Measurements from ENCODE around the gene PHLPP1. TPM values are rescaled to one million over a fixed set of nuclear protein-coding genes. Genes with fewer than 3 reads are reported as not detected.

Gene PHLPP1
- total and polyA plus RNA-seq, 10 donors = 1.2 to 10.6 (median 6.7) TPM

- H3K27me3 ChIP-seq (replicated peaks in 1 of 7) = peaks cover 0 to 17% (median 0%) of the 10 kb centered on the region in 7 donors
- H3K36me3 ChIP-seq = no peaks in the 10 kb centered on the region
- WGBS, 5 donors = 78 to 93% (median 85%) methylated on average over 1 of the region's 1 CpG
- no peak overlapping the region for H3K4me3 ChIP-seq
- no peak overlapping the region for H3K27ac ChIP-seq
- no peaks in the 10 kb centered on the region for H3K4me1 ChIP-seq
- H3K9me3 ChIP-seq = no peaks in the 10 kb centered on the region
- TF ChIP-seq, protein P1, sequence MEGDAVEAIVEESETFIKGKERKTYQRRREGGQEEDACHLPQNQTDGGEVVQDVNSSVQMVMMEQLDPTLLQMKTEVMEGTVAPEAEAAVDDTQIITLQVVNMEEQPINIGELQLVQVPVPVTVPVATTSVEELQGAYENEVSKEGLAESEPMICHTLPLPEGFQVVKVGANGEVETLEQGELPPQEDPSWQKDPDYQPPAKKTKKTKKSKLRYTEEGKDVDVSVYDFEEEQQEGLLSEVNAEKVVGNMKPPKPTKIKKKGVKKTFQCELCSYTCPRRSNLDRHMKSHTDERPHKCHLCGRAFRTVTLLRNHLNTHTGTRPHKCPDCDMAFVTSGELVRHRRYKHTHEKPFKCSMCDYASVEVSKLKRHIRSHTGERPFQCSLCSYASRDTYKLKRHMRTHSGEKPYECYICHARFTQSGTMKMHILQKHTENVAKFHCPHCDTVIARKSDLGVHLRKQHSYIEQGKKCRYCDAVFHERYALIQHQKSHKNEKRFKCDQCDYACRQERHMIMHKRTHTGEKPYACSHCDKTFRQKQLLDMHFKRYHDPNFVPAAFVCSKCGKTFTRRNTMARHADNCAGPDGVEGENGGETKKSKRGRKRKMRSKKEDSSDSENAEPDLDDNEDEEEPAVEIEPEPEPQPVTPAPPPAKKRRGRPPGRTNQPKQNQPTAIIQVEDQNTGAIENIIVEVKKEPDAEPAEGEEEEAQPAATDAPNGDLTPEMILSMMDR (IDR thresholded peaks at IDR 0.05 in 8 of 11, conservative IDR thresholded peaks at IDR 0.05 in 3 of 11) = no peak
- TF ChIP-seq POLR2AphosphoS5 (IDR thresholded peaks at IDR 0.05) = no peak
- no peak for TF ChIP-seq POLR2A (IDR thresholded peaks at IDR 0.05)
- intact Hi-C loops (cut with DNase I; ENCODE audit: low total_unique reads) = no loop called here
- DNase-seq = no peak
Observed at GRCh38 chr18:62990653-62991052, 275.3 kb downstream of the PHLPP1 start.

DNA sequence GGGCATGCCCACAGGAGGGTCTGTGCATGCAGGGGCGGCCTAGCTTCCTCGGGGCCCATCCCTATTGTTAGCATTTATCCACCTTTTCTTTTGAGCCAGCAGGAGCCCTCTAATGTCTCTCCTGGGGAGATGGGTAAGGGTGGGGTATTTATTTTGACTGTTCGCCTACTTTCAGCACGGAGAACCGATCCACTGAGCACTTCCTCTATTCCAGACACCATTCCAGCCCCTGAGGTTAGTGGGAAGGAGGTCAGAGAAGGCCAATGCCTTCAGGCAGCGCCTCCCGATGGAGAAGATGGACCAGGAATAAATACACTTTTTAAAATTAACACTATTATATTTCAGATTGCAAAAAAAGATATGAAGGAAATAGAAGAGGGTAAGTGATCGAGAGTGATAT is 276.0 kb downstream of the PHLPP1 start:
- 88 to 93% (median 92%) methylated on average over 8 of the region's 8 CpGs for WGBS, 5 donors
- peak; percentile 37 for DNase-seq
- no peak overlapping the region for H3K27ac ChIP-seq
- no peak overlapping the region for H3K4me3 ChIP-seq
- H3K9me3 ChIP-seq = no peaks in the 10 kb centered on the region
- TF ChIP-seq POLR2AphosphoS5 (IDR thresholded peaks at IDR 0.05) = no peak
- TF ChIP-seq, protein P1 (IDR thresholded peaks at IDR 0.05 in 8 of 11, conservative IDR thresholded peaks at IDR 0.05 in 3 of 11) = no peak
- no peak for TF ChIP-seq POLR2A (IDR thresholded peaks at IDR 0.05)
- H3K4me1 ChIP-seq = no peaks in the 10 kb centered on the region
- peaks cover 0 to 20% (median 0%) of the 10 kb centered on the region in 7 donors for H3K27me3 ChIP-seq (replicated peaks in 1 of 7)
- intact Hi-C loops (cut with DNase I; ENCODE audit: low total_unique reads) = no loop called here
- no peaks in the 10 kb centered on the region for H3K36me3 ChIP-seq

DNA sequence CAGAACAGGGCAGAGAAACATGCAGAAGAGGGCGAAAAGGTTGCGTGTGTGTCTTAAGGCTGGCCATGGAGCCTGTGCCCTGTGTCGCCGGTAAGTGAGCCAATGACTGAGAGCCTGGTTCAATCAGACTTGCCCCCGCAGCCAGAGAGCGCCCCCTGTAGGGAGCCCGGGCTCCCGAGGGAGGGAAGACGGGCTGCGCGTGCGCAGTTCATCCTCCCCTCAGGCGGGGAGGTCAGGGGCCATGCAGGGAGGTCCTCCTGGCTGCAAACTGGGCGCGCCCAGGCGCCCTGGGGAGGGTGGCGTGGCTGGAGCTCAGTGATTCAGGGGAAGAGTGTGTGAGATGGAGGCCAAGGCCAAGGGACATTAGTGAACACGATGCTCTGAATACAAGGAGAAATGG is 276.6 kb downstream of the PHLPP1 start:
- H3K4me1 ChIP-seq = no peaks in the 10 kb centered on the region
- H3K36me3 ChIP-seq = no peaks in the 10 kb centered on the region
- peak; percentile 47 for DNase-seq
- H3K4me3 ChIP-seq = no peak overlapping the region
- H3K27me3 ChIP-seq (replicated peaks in 1 of 7) = peaks cover 0 to 20% (median 0%) of the 10 kb centered on the region in 7 donors
- TF ChIP-seq POLR2AphosphoS5 (IDR thresholded peaks at IDR 0.05) = no peak
- TF ChIP-seq, protein P1 (IDR thresholded peaks at IDR 0.05 in 8 of 11, conservative IDR thresholded peaks at IDR 0.05 in 3 of 11) = no peak
- TF ChIP-seq POLR2A (IDR thresholded peaks at IDR 0.05) = no peak
- H3K27ac ChIP-seq = no peak overlapping the region
- intact Hi-C loops (cut with DNase I; ENCODE audit: low total_unique reads) = no loop called here
- 89 to 97% (median 95%) methylated on average over 18 of the region's 18 CpGs for WGBS, 5 donors
- H3K9me3 ChIP-seq = no peaks in the 10 kb centered on the region

DNA sequence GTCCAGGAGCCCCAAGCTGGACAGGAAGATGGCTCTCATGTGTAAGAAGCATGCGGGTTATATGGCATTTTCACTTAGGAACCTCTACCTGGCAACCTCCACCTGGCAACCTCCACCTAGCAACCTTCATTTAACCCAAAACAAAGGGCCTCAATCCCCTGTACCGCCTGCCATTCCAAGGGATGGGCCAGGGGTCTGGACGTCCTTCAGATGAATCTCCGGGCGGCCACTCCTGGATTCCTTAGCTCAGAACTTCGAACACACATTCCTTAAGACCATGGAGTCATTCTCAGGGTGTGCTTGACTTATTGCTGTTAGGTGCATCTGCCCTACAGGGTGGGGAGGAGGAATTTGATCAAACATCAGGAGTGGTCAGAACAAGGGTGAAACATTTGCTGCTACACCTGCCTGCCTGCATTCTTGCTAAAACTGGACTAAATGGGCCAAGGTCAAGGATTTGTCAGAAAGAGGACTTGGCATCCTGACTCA is 277.6 kb downstream of the PHLPP1 start:
- H3K27me3 ChIP-seq (replicated peaks in 1 of 7) = peaks cover 0 to 20% (median 0%) of the 10 kb centered on the region in 7 donors
- no peak overlapping the region for H3K27ac ChIP-seq
- TF ChIP-seq POLR2AphosphoS5 (IDR thresholded peaks at IDR 0.05) (no peak), POLR2A (IDR thresholded peaks at IDR 0.05) (no peak)
- TF ChIP-seq, protein P1 (IDR thresholded peaks at IDR 0.05 in 8 of 11, conservative IDR thresholded peaks at IDR 0.05 in 3 of 11) = no peak
- peak; percentile 41 for DNase-seq
- no peaks in the 10 kb centered on the region for H3K4me1 ChIP-seq
- H3K9me3 ChIP-seq = no peaks in the 10 kb centered on the region
- H3K4me3 ChIP-seq = no peak overlapping the region
- intact Hi-C loops (cut with DNase I; ENCODE audit: low total_unique reads) = no loop called here
- no peaks in the 10 kb centered on the region for H3K36me3 ChIP-seq
- WGBS, 5 donors = 89 to 99% (median 94%) methylated on average over 6 of the region's 6 CpGs

All from spleen (tissue), 11 donors.